ENCODE data around the gene AGO4. TPM values are rescaled to one million over a fixed set of nuclear protein-coding genes. Genes with fewer than 3 reads are reported as not detected.

The AGO4 gene
- total RNA-seq, 1 experiment from 2014 or later = 12.8 TPM

DNA sequence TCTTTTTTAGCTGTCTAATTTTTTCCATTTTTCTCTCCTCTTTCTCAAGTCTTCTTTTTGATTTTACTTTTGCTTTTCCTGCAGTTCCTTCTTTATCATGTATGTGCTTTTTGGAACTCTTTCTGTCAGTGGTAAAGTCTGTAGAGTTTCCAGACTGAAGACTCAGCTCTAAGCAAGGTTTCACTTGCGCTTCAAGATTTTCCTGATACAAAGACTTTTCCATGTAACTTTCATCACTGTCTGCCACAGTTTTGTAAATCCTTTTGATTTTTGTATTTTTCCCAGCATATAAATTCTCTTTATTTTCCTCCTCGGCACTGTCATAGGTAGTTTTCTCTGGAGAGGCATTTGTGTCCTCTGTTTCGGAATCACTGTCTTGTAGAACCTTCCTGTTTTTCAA is 43.5 kb upstream of the AGO4 start:
- Histone ChIP-seq H3K18ac (ENCODE audit: insufficient read length, low read depth, low read length) (no peak overlapping the region), H2BK5ac (ENCODE audit: insufficient read length, low read length) (no peak overlapping the region), H3K4me1 (ENCODE audit: insufficient read depth, low read length) (no peaks in the 10 kb centered on the region), H4K5ac (ENCODE audit: insufficient read length, low read depth, low read length) (no peak overlapping the region), H3K23me2 (ENCODE audit: insufficient read length, low read depth, low read length, poor library complexity, severe bottlenecking) (peaks cover 9% of the 10 kb centered on the region), H3K9me3 (ENCODE audit: control insufficient read depth, low read depth, low read length) (no peaks in the 10 kb centered on the region), H2BK120ac (ENCODE audit: low read depth, low read length, poor library complexity, severe bottlenecking) (no peak overlapping the region), H2BK12ac (ENCODE audit: insufficient read length, low read depth, low read length) (no peak overlapping the region), H3K4me2 (ENCODE audit: insufficient read depth, insufficient read length, low read length) (no peak overlapping the region), H4K20me1 (ENCODE audit: control insufficient read depth, insufficient read depth, insufficient read length) (no peaks in the 10 kb centered on the region), H2BK20ac (ENCODE audit: low read depth, low read length, poor library complexity, severe bottlenecking) (no peak overlapping the region), H3K23ac (ENCODE audit: insufficient read length, low read depth, low read length) (no peak overlapping the region), H3K9ac (ENCODE audit: extremely low read depth, insufficient read length, low read length) (no peak overlapping the region), H2AFZ (ENCODE audit: low read length) (no peak overlapping the region), H2BK15ac (ENCODE audit: low read depth, low read length) (no peak overlapping the region), H3K4ac (ENCODE audit: low read depth, low read length) (no peak overlapping the region), H3K14ac (ENCODE audit: insufficient read depth, low read length) (no peak overlapping the region), H3K79me1 (ENCODE audit: insufficient read depth, low read depth, low read length, poor library complexity, severe bottlenecking) (no peaks in the 10 kb centered on the region), H2AK5ac (ENCODE audit: insufficient read length, low read length) (no peak overlapping the region), H3K27me3 (ENCODE audit: insufficient read depth, low read length) (no peaks in the 10 kb centered on the region), H3K56ac (ENCODE audit: insufficient read length, low read depth, low read length) (no peak overlapping the region), H4K91ac (ENCODE audit: insufficient read length, low read depth, low read length) (no peak overlapping the region), H4K8ac (replicated peaks; ENCODE audit: insufficient read length, low read depth, low read length) (no peak overlapping the region), H3K79me2 (ENCODE audit: insufficient read depth, low read length) (peaks cover 2% of the 10 kb centered on the region; the same call in 1 of the 2 replicates), H3K27ac (ENCODE audit: insufficient read length, low read depth, low read length) (no peak overlapping the region), H3T11ph (ENCODE audit: low read length) (no peak overlapping the region)
- Mint-ChIP-seq H3K9me3 (no peaks in the 10 kb centered on the region), H3K27ac (peak overlapping the region in 2 of 3 experiments; percentile 12 to 61; a peak in 3 of 7 replicates), H3K27me3 (ENCODE audit: low read depth) (no peaks in the 10 kb centered on the region), H3K4me3 (no peak overlapping the region), H3K4me1 (peaks cover 2 to 8% of the 10 kb centered on the region in 2 experiments; a peak in 3 of 4 replicates), H3K36me3 (ENCODE audit: insufficient read depth in 1 of 3, low read depth in 3 of 3) (peaks cover 18 to 59% (median 54%) of the 10 kb centered on the region in 3 experiments; a peak in 6 of 7 replicates)
- DNase-seq = no peak
- TF ChIP-seq, protein P1, sequence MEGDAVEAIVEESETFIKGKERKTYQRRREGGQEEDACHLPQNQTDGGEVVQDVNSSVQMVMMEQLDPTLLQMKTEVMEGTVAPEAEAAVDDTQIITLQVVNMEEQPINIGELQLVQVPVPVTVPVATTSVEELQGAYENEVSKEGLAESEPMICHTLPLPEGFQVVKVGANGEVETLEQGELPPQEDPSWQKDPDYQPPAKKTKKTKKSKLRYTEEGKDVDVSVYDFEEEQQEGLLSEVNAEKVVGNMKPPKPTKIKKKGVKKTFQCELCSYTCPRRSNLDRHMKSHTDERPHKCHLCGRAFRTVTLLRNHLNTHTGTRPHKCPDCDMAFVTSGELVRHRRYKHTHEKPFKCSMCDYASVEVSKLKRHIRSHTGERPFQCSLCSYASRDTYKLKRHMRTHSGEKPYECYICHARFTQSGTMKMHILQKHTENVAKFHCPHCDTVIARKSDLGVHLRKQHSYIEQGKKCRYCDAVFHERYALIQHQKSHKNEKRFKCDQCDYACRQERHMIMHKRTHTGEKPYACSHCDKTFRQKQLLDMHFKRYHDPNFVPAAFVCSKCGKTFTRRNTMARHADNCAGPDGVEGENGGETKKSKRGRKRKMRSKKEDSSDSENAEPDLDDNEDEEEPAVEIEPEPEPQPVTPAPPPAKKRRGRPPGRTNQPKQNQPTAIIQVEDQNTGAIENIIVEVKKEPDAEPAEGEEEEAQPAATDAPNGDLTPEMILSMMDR (conservative IDR thresholded peaks at IDR 0.05) = no peak
- no CpG with 5 or more reads among the region's 3 CpGs for WGBS (ENCODE audit: extremely low coverage, insufficient read length, low lambda C conversion rate)

Data from H9 (cell line).